Mammary epithelial cell (primary cell): ENCODE data around the gene CCDC17.

Experiments
- EZH2 ChIP-seq: IDR thresholded peaks from 2 replicates; pipeline ENCODE4 v1.6.1; 2012; ENCODE audit warnings: low read length, inconsistent platforms, borderline replicate concordance
- TF ChIP-seq, protein P1 (sequence below), 2 donors: IDR thresholded peaks in 1 of 2; conservative IDR thresholded peaks in 1 of 2; 2 replicates each; pipeline ENCODE4 v1.5.1; 2011 to 2012; ENCODE audit warnings: inconsistent platforms in 2 of 2, low read length in 2 of 2, mild to moderate bottlenecking in 2 of 2, control low read depth in 1 of 2, low read depth in 1 of 2; ENCODE audit not compliant: insufficient read depth in 1 of 2; ENCODE audit errors: extremely low read depth in 1 of 2

DNA sequence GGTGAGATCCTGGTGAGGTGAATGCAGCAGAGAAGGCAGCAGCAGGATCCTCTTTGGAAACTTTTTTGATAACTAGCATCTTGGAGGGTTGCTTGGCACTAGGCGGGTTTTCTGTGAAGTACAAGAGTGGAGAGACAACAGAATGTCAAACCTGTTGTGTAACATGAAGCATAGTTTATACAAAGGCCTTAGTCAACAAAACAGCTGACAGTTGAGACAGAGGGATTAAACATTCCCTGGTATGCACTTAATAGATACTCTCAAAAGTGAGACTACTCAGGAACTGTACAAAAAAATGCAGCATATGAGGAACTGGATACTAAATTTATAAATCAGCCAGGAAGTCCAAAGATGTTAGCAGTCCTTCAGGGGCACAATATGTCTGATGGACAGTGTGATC, 16.4 kb upstream of the CCDC17 start:
- TF ChIP-seq EZH2, result no peak
- TF ChIP-seq, protein P1, sequence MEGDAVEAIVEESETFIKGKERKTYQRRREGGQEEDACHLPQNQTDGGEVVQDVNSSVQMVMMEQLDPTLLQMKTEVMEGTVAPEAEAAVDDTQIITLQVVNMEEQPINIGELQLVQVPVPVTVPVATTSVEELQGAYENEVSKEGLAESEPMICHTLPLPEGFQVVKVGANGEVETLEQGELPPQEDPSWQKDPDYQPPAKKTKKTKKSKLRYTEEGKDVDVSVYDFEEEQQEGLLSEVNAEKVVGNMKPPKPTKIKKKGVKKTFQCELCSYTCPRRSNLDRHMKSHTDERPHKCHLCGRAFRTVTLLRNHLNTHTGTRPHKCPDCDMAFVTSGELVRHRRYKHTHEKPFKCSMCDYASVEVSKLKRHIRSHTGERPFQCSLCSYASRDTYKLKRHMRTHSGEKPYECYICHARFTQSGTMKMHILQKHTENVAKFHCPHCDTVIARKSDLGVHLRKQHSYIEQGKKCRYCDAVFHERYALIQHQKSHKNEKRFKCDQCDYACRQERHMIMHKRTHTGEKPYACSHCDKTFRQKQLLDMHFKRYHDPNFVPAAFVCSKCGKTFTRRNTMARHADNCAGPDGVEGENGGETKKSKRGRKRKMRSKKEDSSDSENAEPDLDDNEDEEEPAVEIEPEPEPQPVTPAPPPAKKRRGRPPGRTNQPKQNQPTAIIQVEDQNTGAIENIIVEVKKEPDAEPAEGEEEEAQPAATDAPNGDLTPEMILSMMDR (conservative IDR thresholded peaks at IDR 0.05 in 1 of 2, IDR thresholded peaks at IDR 0.05 in 1 of 2; ENCODE audit: extremely low read depth in 1 of 2, insufficient read depth in 1 of 2, low read depth in 1 of 2, low read length in 2 of 2), result no peak
